HFFc6 (cell line): ENCODE results near the gene GALNT17. TPM values are rescaled to one million over a fixed set of nuclear protein-coding genes. Genes with fewer than 3 reads are reported as not detected.

ENCODE experiments used
- DNase-seq: peaks from one replicate; pipeline ENCODE4 v3.0.0-alpha.2; 2018
- H3K27ac Mint-ChIP-seq: 2 replicates; pipeline ENCODE4 v1.8.0; 2020; ENCODE audit warnings: mild to moderate bottlenecking, mixed read lengths
- H3K27me3 Mint-ChIP-seq: 2 replicates; pipeline ENCODE4 v1.8.0; 2021; ENCODE audit warnings: mild to moderate bottlenecking, moderate library complexity, mixed read lengths; ENCODE audit not compliant: insufficient read depth
- H3K36me3 Mint-ChIP-seq: 2 replicates; pipeline ENCODE4 v1.8.0; 2021; ENCODE audit warnings: low read depth, mixed read lengths
- H3K4me1 Mint-ChIP-seq: 2 replicates; pipeline ENCODE4 v1.8.0; 2020; ENCODE audit warnings: low read depth, mixed read lengths
- H3K4me3 Mint-ChIP-seq: 2 replicates; pipeline ENCODE4 v1.8.0; 2020; ENCODE audit warnings: mild to moderate bottlenecking, moderate library complexity, mixed read lengths
- H3K9me3 Mint-ChIP-seq: 2 replicates; pipeline ENCODE4 v1.8.0; 2020; ENCODE audit warnings: mild to moderate bottlenecking, mixed read lengths
- total RNA-seq, 6 experiments: library from RNA; stranded (reverse); fragmentation: NEBNext Ultra II Directional; extraction: Animal tissue kit (Norgen Biotek cat#: 25700); gene quantifications; 2 replicates in 1 of 6; 3 replicates in 5 of 6; pipeline ENCODE4 v1.2.3, GENCODE V29; 2021
- TF ChIP-seq, protein P1 (sequence below): fragments of 200-600 bp; sonication (generic); IDR thresholded peaks from 2 replicates; pipeline ENCODE4 v1.5.0; 2021; ENCODE audit warnings: antibody characterized with exemption, mild to moderate bottlenecking

The GALNT17 gene
- total RNA-seq, 6 experiments from 2014 or later: not detected

GRCh38 chr7:71312755-71313490, 181.0 kb downstream of the GALNT17 start:
- peaks cover 75% of the 10 kb centered on the region for H3K9me3 Mint-ChIP-seq
- DNase-seq: no peak
- no peak overlapping the region for H3K4me3 Mint-ChIP-seq
- H3K36me3 Mint-ChIP-seq: peaks cover 6% of the 10 kb centered on the region; the same call in 1 of the 2 replicates
- no peak overlapping the region for H3K27ac Mint-ChIP-seq
- TF ChIP-seq, protein P1, sequence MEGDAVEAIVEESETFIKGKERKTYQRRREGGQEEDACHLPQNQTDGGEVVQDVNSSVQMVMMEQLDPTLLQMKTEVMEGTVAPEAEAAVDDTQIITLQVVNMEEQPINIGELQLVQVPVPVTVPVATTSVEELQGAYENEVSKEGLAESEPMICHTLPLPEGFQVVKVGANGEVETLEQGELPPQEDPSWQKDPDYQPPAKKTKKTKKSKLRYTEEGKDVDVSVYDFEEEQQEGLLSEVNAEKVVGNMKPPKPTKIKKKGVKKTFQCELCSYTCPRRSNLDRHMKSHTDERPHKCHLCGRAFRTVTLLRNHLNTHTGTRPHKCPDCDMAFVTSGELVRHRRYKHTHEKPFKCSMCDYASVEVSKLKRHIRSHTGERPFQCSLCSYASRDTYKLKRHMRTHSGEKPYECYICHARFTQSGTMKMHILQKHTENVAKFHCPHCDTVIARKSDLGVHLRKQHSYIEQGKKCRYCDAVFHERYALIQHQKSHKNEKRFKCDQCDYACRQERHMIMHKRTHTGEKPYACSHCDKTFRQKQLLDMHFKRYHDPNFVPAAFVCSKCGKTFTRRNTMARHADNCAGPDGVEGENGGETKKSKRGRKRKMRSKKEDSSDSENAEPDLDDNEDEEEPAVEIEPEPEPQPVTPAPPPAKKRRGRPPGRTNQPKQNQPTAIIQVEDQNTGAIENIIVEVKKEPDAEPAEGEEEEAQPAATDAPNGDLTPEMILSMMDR: no peak
- H3K4me1 Mint-ChIP-seq: no peaks in the 10 kb centered on the region
- peaks cover 1% of the 10 kb centered on the region for H3K27me3 Mint-ChIP-seq

DNA sequence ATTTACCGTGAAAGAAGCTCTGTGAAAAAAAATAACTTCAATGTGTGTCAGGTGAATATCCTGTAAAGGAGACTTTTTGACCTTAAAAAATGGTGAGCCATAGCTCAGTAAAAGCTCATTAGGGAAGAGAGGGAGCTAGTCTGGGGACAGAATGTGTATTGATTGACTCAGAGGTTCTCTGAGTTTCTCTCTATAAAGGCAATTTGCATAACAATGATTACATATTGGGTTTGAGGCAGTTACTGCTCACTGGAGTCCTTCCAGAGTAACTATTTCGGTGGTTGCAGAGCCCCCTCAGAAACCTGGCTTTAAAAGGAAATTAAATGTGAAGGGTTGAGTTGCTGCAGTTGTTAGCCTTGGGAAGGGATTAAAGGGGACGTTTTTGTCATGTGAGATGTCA, 181.6 kb downstream of the GALNT17 start:
- H3K4me3 Mint-ChIP-seq: no peak overlapping the region
- TF ChIP-seq, protein P1: no peak
- H3K36me3 Mint-ChIP-seq: peaks cover 6% of the 10 kb centered on the region; the same call in 1 of the 2 replicates
- no peaks in the 10 kb centered on the region for H3K4me1 Mint-ChIP-seq
- peaks cover 71% of the 10 kb centered on the region for H3K9me3 Mint-ChIP-seq
- peaks cover 1% of the 10 kb centered on the region for H3K27me3 Mint-ChIP-seq
- DNase-seq: no peak
- H3K27ac Mint-ChIP-seq: no peak overlapping the region

GRCh38 chr7:71320916-71321315, 189.0 kb downstream of the GALNT17 start:
- Mint-ChIP-seq H3K4me3 (no peak overlapping the region), H3K36me3 (no peaks in the 10 kb centered on the region), H3K4me1 (no peaks in the 10 kb centered on the region), H3K27me3 (no peaks in the 10 kb centered on the region; the same call in 1 of the 2 replicates), H3K27ac (no peak overlapping the region), H3K9me3 (peaks cover 60% of the 10 kb centered on the region)
- no peak for DNase-seq
- TF ChIP-seq, protein P1: no peak

DNA sequence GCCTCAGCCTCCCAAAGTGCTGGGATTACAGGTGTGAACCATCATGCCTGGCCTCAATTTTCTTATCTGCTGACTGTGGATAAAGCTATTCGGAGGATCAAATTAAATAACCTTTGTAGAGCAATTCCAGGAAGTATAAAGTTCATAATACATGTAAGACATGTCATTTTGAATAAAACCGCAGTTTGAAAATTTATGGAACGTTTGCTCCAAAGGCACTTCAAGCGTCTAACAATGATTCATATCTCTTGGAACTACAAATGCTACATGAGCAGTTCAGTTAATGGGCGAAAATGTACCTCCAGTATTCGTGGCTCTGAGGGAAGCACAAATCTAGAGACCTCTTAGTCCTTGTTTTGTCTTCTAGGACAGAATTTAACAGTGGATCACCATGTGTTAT, 190.3 kb downstream of the GALNT17 start:
- H3K4me3 Mint-ChIP-seq: no peak overlapping the region
- H3K27me3 Mint-ChIP-seq: no peaks in the 10 kb centered on the region; the same call in 1 of the 2 replicates
- TF ChIP-seq, protein P1: no peak
- peaks cover 55% of the 10 kb centered on the region for H3K9me3 Mint-ChIP-seq
- H3K4me1 Mint-ChIP-seq: no peaks in the 10 kb centered on the region
- no peak for DNase-seq
- no peak overlapping the region for H3K27ac Mint-ChIP-seq
- no peaks in the 10 kb centered on the region for H3K36me3 Mint-ChIP-seq

- Mint-ChIP-seq H3K27ac (no peak overlapping the region), H3K9me3 (peaks cover 54% of the 10 kb centered on the region), H3K27me3 (no peaks in the 10 kb centered on the region; the same call in 1 of the 2 replicates), H3K4me3 (no peak overlapping the region), H3K4me1 (no peaks in the 10 kb centered on the region), H3K36me3 (no peaks in the 10 kb centered on the region)
- no peak for DNase-seq
- TF ChIP-seq, protein P1: no peak
These were observed 191.8 kb downstream of the GALNT17 start for GRCh38 chr7:71323726-71324125.
